ENCODE data around the gene TTLL11.
A peak's percentile ranks its signal among the peaks of the same experiment; 100 is the strongest.

TTLL11 gene

GRCh38 chr9:121778252-121779225 lies 314.6 kb downstream of the TTLL11 start:
- no peak for DNase-seq

GRCh38 chr9:121776739-121777637 lies 316.1 kb downstream of the TTLL11 start:
- DNase-seq, result no peak

GRCh38 chr9:121776001-121776738 lies 316.9 kb downstream of the TTLL11 start:
- no peak for DNase-seq

GRCh38 chr9:121774715-121775613 lies 318.1 kb downstream of the TTLL11 start:
- peak in 4 of 56 donors; percentile 28 to 45 (median 32) for DNase-seq

GRCh38 chr9:121773954-121774714 lies 319.0 kb downstream of the TTLL11 start:
- no peak for DNase-seq

- DNase-seq, result no peak
Measured at GRCh38 chr9:121773286-121773953, 319.7 kb downstream of the TTLL11 start.

GRCh38 chr9:121772600-121773285 lies 320.4 kb downstream of the TTLL11 start:
- DNase-seq, result peak in 26 of 56 donors; percentile 21 to 68 (median 41)

Data from nucleus accumbens (tissue), 56 donors.